H9 (cell line): Measurements from ENCODE around the gene GRB10. TPM values are rescaled to one million over a fixed set of nuclear protein-coding genes. Genes with fewer than 3 reads are reported as not detected.

Source experiments
- DNase-seq: peaks from one replicate; pipeline ENCODE4 v3.0.0-alpha.2; 2017
- H2AFZ ChIP-seq: one replicate; pipeline ENCODE4 v1.6.1; 2013; ENCODE audit warnings: mild to moderate bottlenecking, low read length, control low read depth, moderate library complexity
- H2AK5ac ChIP-seq: 2 replicates; pipeline ENCODE4 v1.6.1; 2013; ENCODE audit warnings: low read length, control low read depth, mixed read lengths; ENCODE audit not compliant: insufficient read length
- H2BK120ac ChIP-seq: one replicate; pipeline ENCODE4 v1.6.1; 2013; ENCODE audit warnings: low read depth, mild to moderate bottlenecking, low read length, control low read depth, inconsistent platforms; ENCODE audit not compliant: poor library complexity, severe bottlenecking
- H2BK12ac ChIP-seq: 2 replicates; pipeline ENCODE4 v1.6.1; 2013; ENCODE audit warnings: low read length, control low read depth, mixed read lengths, low read depth; ENCODE audit not compliant: insufficient read length
- H2BK15ac ChIP-seq: 2 replicates; pipeline ENCODE4 v1.6.1; 2013; ENCODE audit warnings: low read depth, low read length, control low read depth
- H2BK20ac ChIP-seq: one replicate; pipeline ENCODE4 v1.6.1; 2013; ENCODE audit warnings: low read depth, mild to moderate bottlenecking, low read length, control low read depth, inconsistent platforms; ENCODE audit not compliant: poor library complexity, severe bottlenecking
- H2BK5ac ChIP-seq: 2 replicates; pipeline ENCODE4 v1.6.1; 2013; ENCODE audit warnings: low read length, control low read depth, mixed read lengths; ENCODE audit not compliant: insufficient read length
- H3K14ac ChIP-seq: 2 replicates; pipeline ENCODE4 v1.6.1; 2013; ENCODE audit warnings: low read length, control low read depth; ENCODE audit not compliant: insufficient read depth
- H3K18ac ChIP-seq: 2 replicates; pipeline ENCODE4 v1.6.1; 2013; ENCODE audit warnings: low read depth, mild to moderate bottlenecking, mixed read lengths, low read length, control low read depth; ENCODE audit not compliant: insufficient read length
- H3K23ac ChIP-seq: 2 replicates; pipeline ENCODE4 v1.6.1; 2013; ENCODE audit warnings: low read length, control low read depth, mixed read lengths, low read depth; ENCODE audit not compliant: insufficient read length
- H3K23me2 ChIP-seq: 2 replicates; pipeline ENCODE4 v1.6.1; 2013; ENCODE audit warnings: low read depth, mild to moderate bottlenecking, mixed read lengths, low read length, control low read depth; ENCODE audit not compliant: insufficient read length, poor library complexity, severe bottlenecking
- H3K27ac ChIP-seq: 2 replicates; pipeline ENCODE4 v1.5.1; 2013; ENCODE audit warnings: low read length, control low read depth, mixed read lengths, low read depth; ENCODE audit not compliant: insufficient read length
- H3K27me3 ChIP-seq: 2 replicates; pipeline ENCODE4 v1.6.1; 2013; ENCODE audit warnings: low read length, control low read depth, inconsistent platforms; ENCODE audit not compliant: insufficient read depth
- H3K4ac ChIP-seq: 2 replicates; pipeline ENCODE4 v1.6.1; 2013; ENCODE audit warnings: low read depth, mild to moderate bottlenecking, control low read depth, inconsistent platforms, low read length, moderate library complexity
- H3K4me1 ChIP-seq: 2 replicates; pipeline ENCODE4 v1.6.1; 2013; ENCODE audit warnings: low read length, control low read depth, inconsistent platforms; ENCODE audit not compliant: insufficient read depth
- H3K4me2 ChIP-seq: 2 replicates; pipeline ENCODE4 v1.6.1; 2013; ENCODE audit warnings: low read length, control low read depth, mixed read lengths; ENCODE audit not compliant: insufficient read length, insufficient read depth
- H3K56ac ChIP-seq: 2 replicates; pipeline ENCODE4 v1.6.1; 2013; ENCODE audit warnings: low read depth, mild to moderate bottlenecking, mixed read lengths, low read length, control low read depth; ENCODE audit not compliant: insufficient read length
- H3K79me1 ChIP-seq: 2 replicates; pipeline ENCODE4 v1.6.1; 2013; ENCODE audit warnings: low read depth, mild to moderate bottlenecking, moderate library complexity, low read length, control low read depth, inconsistent platforms; ENCODE audit not compliant: insufficient read depth, poor library complexity, severe bottlenecking
- H3K79me2 ChIP-seq: 2 replicates; pipeline ENCODE4 v1.6.1; 2013; ENCODE audit warnings: low read length, control low read depth, inconsistent platforms; ENCODE audit not compliant: insufficient read depth
- H3K9ac ChIP-seq: 2 replicates; pipeline ENCODE4 v1.6.1; 2013; ENCODE audit warnings: low read length, control low read depth, mixed read lengths; ENCODE audit not compliant: insufficient read length; ENCODE audit errors: extremely low read depth
- H3K9me3 ChIP-seq: one replicate; pipeline ENCODE4 v1.6.1; 2013; ENCODE audit warnings: low read depth, low read length, inconsistent platforms; ENCODE audit not compliant: control insufficient read depth
- H3T11ph ChIP-seq: one replicate; pipeline ENCODE4 v1.6.1; 2013; ENCODE audit warnings: mild to moderate bottlenecking, low read length, control low read depth, inconsistent platforms
- H4K20me1 ChIP-seq: one replicate; pipeline ENCODE4 v1.6.1; 2013; ENCODE audit not compliant: control insufficient read depth, insufficient read length, insufficient read depth
- H4K5ac ChIP-seq: 2 replicates; pipeline ENCODE4 v1.6.1; 2013; ENCODE audit warnings: low read depth, mild to moderate bottlenecking, mixed read lengths, low read length, control low read depth; ENCODE audit not compliant: insufficient read length
- H4K8ac ChIP-seq: replicated peaks from 2 replicates; pipeline ENCODE4 v1.6.1; 2013; ENCODE audit warnings: low read length, control low read depth, mixed read lengths, low read depth; ENCODE audit not compliant: insufficient read length
- H4K91ac ChIP-seq: 2 replicates; pipeline ENCODE4 v1.6.1; 2013; ENCODE audit warnings: low read depth, mild to moderate bottlenecking, moderate library complexity, mixed read lengths, low read length, control low read depth; ENCODE audit not compliant: insufficient read length
- H3K27ac Mint-ChIP-seq, 3 experiments: 2 replicates in 2 of 3; 3 replicates in 1 of 3; pipeline ENCODE4 v1.8.0; 2020 to 2021; ENCODE audit warnings: mixed read lengths in 3 of 3, mild to moderate bottlenecking in 1 of 3, moderate library complexity in 1 of 3
- H3K27me3 Mint-ChIP-seq: 2 replicates; pipeline ENCODE4 v1.8.0; 2021; ENCODE audit warnings: low read depth, mild to moderate bottlenecking, moderate library complexity, mixed read lengths
- H3K36me3 Mint-ChIP-seq, 3 experiments: 2 replicates in 2 of 3; 3 replicates in 1 of 3; pipeline ENCODE4 v1.8.0; 2020 to 2021; ENCODE audit warnings: low read depth in 3 of 3, mixed read lengths in 3 of 3; ENCODE audit not compliant: insufficient read depth in 1 of 3
- H3K4me1 Mint-ChIP-seq, 2 experiments: 2 replicates each; pipeline ENCODE4 v1.8.0; 2020; ENCODE audit warnings: mixed read lengths in 2 of 2
- H3K4me3 Mint-ChIP-seq, 2 experiments: 2 replicates in 1 of 2; 3 replicates in 1 of 2; pipeline ENCODE4 v1.8.0; 2020 to 2021; ENCODE audit warnings: mild to moderate bottlenecking in 2 of 2, mixed read lengths in 2 of 2, moderate library complexity in 1 of 2
- H3K9me3 Mint-ChIP-seq, 2 experiments: 2 replicates in 1 of 2; 3 replicates in 1 of 2; pipeline ENCODE4 v1.8.0; 2020; ENCODE audit warnings: mild to moderate bottlenecking in 2 of 2, mixed read lengths in 2 of 2, moderate library complexity in 1 of 2
- WGBS: extraction: QIAGEN DNeasy Blood & Tissue Kit; methylation state at CpG from one replicate; pipeline ENCODE4 v1.1.7; 2013; ENCODE audit warnings: missing lambda C conversion rate, low lambda C conversion rate, mixed read lengths; ENCODE audit not compliant: insufficient read length; ENCODE audit errors: extremely low coverage; 5-methylcytosine and 5-hydroxymethylcytosine counted together
- total RNA-seq: library from RNA; stranded (reverse); gene quantifications from 2 replicates; pipeline ENCODE4 v1.2.1, GENCODE V29; 2021
- TF ChIP-seq, protein P1 (sequence below): fragments of 200-600 bp; sonication (generic); conservative IDR thresholded peaks from 3 replicates; pipeline ENCODE4 v1.8.0; 2021; ENCODE audit warnings: antibody characterized with exemption, mild to moderate bottlenecking

Gene GRB10
- total RNA-seq, 1 experiment from 2014 or later, result 108 TPM

DNA sequence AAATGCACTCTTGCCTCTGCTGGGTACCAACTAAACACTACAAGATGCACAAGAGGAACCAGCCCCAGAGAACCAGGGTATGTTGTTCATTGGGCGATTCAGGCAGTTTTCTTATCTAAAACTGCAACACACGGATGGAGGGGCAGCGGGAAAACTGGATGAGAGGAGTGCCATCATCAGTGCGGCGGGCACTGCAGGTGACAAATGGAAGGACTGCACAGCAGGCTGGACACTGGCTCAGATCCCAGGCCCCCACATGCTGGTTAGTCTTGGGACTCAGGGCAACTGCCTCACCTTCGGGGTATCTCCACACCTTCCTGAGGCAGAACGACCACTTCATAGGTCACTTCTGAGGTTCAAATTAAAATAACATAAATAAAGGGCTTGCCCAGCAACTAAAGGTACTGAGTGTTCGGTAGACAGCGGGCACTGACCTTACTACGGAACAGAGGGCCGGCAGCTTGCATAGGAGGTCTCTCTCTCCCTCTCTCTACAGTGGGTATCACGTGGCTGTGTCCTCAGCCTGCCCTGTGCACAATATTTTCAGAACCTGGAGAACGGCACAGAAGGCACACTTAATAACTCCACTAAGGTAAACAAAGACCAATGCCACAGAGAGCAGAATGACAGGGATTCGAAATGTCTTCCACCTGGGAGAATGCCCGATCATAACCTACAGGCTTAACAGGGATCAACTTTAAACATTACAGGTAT lies 72.1 kb downstream of the GRB10 start:
- Mint-ChIP-seq H3K27ac (peak overlapping the region in 2 of 3 experiments; percentile 29 to 46; a peak in 2 of 7 replicates), H3K4me1 (peaks cover 37 to 44% of the 10 kb centered on the region in 2 experiments), H3K9me3 (no peaks in the 10 kb centered on the region; a peak in 1 of 5 replicates), H3K27me3 (no peaks in the 10 kb centered on the region), H3K36me3 (peaks cover 6 to 8% (median 7%) of the 10 kb centered on the region in 3 experiments; a peak in 6 of 7 replicates), H3K4me3 (no peak overlapping the region)
- no peaks in the 10 kb centered on the region for H3K4me1 ChIP-seq
- no peak overlapping the region for H3K18ac ChIP-seq
- peaks cover 8% of the 10 kb centered on the region for H3K79me1 ChIP-seq
- no peak overlapping the region for H2BK12ac ChIP-seq
- TF ChIP-seq, protein P1, sequence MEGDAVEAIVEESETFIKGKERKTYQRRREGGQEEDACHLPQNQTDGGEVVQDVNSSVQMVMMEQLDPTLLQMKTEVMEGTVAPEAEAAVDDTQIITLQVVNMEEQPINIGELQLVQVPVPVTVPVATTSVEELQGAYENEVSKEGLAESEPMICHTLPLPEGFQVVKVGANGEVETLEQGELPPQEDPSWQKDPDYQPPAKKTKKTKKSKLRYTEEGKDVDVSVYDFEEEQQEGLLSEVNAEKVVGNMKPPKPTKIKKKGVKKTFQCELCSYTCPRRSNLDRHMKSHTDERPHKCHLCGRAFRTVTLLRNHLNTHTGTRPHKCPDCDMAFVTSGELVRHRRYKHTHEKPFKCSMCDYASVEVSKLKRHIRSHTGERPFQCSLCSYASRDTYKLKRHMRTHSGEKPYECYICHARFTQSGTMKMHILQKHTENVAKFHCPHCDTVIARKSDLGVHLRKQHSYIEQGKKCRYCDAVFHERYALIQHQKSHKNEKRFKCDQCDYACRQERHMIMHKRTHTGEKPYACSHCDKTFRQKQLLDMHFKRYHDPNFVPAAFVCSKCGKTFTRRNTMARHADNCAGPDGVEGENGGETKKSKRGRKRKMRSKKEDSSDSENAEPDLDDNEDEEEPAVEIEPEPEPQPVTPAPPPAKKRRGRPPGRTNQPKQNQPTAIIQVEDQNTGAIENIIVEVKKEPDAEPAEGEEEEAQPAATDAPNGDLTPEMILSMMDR, result no peak
- no peak overlapping the region for H3K27ac ChIP-seq
- H3T11ph ChIP-seq, result no peak overlapping the region
- H3K23me2 ChIP-seq, result no peaks in the 10 kb centered on the region
- no peak overlapping the region for H4K8ac ChIP-seq
- no peak overlapping the region for H2BK120ac ChIP-seq
- no peak overlapping the region for H2AK5ac ChIP-seq
- no peak overlapping the region for H2BK5ac ChIP-seq
- H3K79me2 ChIP-seq, result peaks cover 24% of the 10 kb centered on the region; the same call in 1 of the 2 replicates
- H3K23ac ChIP-seq, result no peak overlapping the region
- H3K4me2 ChIP-seq, result no peak overlapping the region
- no peak overlapping the region for H2BK15ac ChIP-seq
- WGBS, result no CpG with 5 or more reads among the region's 15 CpGs
- no peak overlapping the region for H4K5ac ChIP-seq
- no peak overlapping the region for H3K56ac ChIP-seq
- no peak overlapping the region for H2AFZ ChIP-seq
- H3K27me3 ChIP-seq, result no peaks in the 10 kb centered on the region
- no peak overlapping the region for H2BK20ac ChIP-seq
- H4K20me1 ChIP-seq, result no peaks in the 10 kb centered on the region
- no peak for DNase-seq
- no peak overlapping the region for H3K4ac ChIP-seq
- no peak overlapping the region; the same call in 1 of the 2 replicates for H3K14ac ChIP-seq
- H3K9me3 ChIP-seq, result no peaks in the 10 kb centered on the region
- no peak overlapping the region for H3K9ac ChIP-seq
- no peak overlapping the region for H4K91ac ChIP-seq
